Measurements from ENCODE around the gene SLC10A7. TPM values are rescaled to one million over a fixed set of nuclear protein-coding genes. Genes with fewer than 3 reads are reported as not detected.

Gene SLC10A7
- total RNA-seq, 1 donor from 2014 or later = 15.5 TPM

GRCh38 chr4:146453181-146453807 lies 68.4 kb downstream of the SLC10A7 start:
- no peaks in the 10 kb centered on the region for H3K36me3 Mint-ChIP-seq
- H3K27ac Mint-ChIP-seq = no peak overlapping the region
- H3K4me3 Mint-ChIP-seq = no peak overlapping the region
- H3K9me3 Mint-ChIP-seq = peaks cover 15% of the 10 kb centered on the region
- no peak for DNase-seq (ENCODE audit: low spot score in 2 of 2, unreplicated experiment in 2 of 2)
- no peaks in the 10 kb centered on the region for H3K27me3 Mint-ChIP-seq (ENCODE audit: low read depth)
- no peaks in the 10 kb centered on the region for H3K4me1 Mint-ChIP-seq
- TF ChIP-seq CTCF (IDR thresholded peaks at IDR 0.05; ENCODE audit: unreplicated experiment) = no peak

- TF ChIP-seq CTCF (IDR thresholded peaks at IDR 0.05; ENCODE audit: unreplicated experiment) = no peak
- H3K27ac Mint-ChIP-seq = no peak overlapping the region
- H3K4me3 Mint-ChIP-seq = no peak overlapping the region
- no peak for DNase-seq (ENCODE audit: low spot score in 2 of 2, unreplicated experiment in 2 of 2)
- no peaks in the 10 kb centered on the region for H3K27me3 Mint-ChIP-seq (ENCODE audit: low read depth)
- no peaks in the 10 kb centered on the region for H3K4me1 Mint-ChIP-seq
- H3K9me3 Mint-ChIP-seq = peaks cover 22% of the 10 kb centered on the region
- H3K36me3 Mint-ChIP-seq = peaks cover 6% of the 10 kb centered on the region
Observed at GRCh38 chr4:146450524-146450923, 71.2 kb downstream of the SLC10A7 start.

GRCh38 chr4:146446555-146446954 lies 75.2 kb downstream of the SLC10A7 start:
- H3K4me1 Mint-ChIP-seq = no peaks in the 10 kb centered on the region
- no peak for TF ChIP-seq CTCF (IDR thresholded peaks at IDR 0.05; ENCODE audit: unreplicated experiment)
- no peak overlapping the region for H3K4me3 Mint-ChIP-seq
- no peaks in the 10 kb centered on the region for H3K27me3 Mint-ChIP-seq (ENCODE audit: low read depth)
- H3K27ac Mint-ChIP-seq = no peak overlapping the region
- no peak for DNase-seq (ENCODE audit: low spot score in 2 of 2, unreplicated experiment in 2 of 2)
- H3K9me3 Mint-ChIP-seq = peaks cover 25% of the 10 kb centered on the region
- peaks cover 13% of the 10 kb centered on the region for H3K36me3 Mint-ChIP-seq

GRCh38 chr4:146445198-146446150 lies 76.3 kb downstream of the SLC10A7 start:
- Mint-ChIP-seq H3K27ac (no peak overlapping the region), H3K4me3 (no peak overlapping the region)

GRCh38 chr4:146443525-146443924 lies 78.2 kb downstream of the SLC10A7 start:
- Mint-ChIP-seq H3K9me3 (peaks cover 12% of the 10 kb centered on the region), H3K4me3 (no peak overlapping the region), H3K27ac (no peak overlapping the region), H3K36me3 (peaks cover 13% of the 10 kb centered on the region), H3K27me3 (ENCODE audit: low read depth) (no peaks in the 10 kb centered on the region), H3K4me1 (no peaks in the 10 kb centered on the region)
- no peak for TF ChIP-seq CTCF (IDR thresholded peaks at IDR 0.05; ENCODE audit: unreplicated experiment)
- no peak for DNase-seq (ENCODE audit: low spot score in 2 of 2, unreplicated experiment in 2 of 2)

More at GRCh38 chr4:146445198-146446150, 76.3 kb downstream of the SLC10A7 start:
- TF ChIP-seq CTCF (IDR thresholded peaks at IDR 0.05; ENCODE audit: unreplicated experiment) = no peak
- Mint-ChIP-seq H3K4me1 (no peaks in the 10 kb centered on the region), H3K27me3 (ENCODE audit: low read depth) (no peaks in the 10 kb centered on the region), H3K9me3 (peaks cover 15% of the 10 kb centered on the region), H3K36me3 (peaks cover 13% of the 10 kb centered on the region)
- no peak for DNase-seq (ENCODE audit: low spot score in 2 of 2, unreplicated experiment in 2 of 2)
